Measurements from ENCODE around the gene SLCO1C1. TPM values are rescaled to one million over a fixed set of nuclear protein-coding genes. Genes with fewer than 3 reads are reported as not detected.

The SLCO1C1 gene
- total and polyA plus RNA-seq, 2 donors (not counting 1 experiment from before 2014, with no cell fraction given) = not detected

GRCh38 chr12:20800160-20800559, 105.0 kb downstream of the SLCO1C1 start:
- Histone ChIP-seq H3K27me3 (replicated peaks in 1 of 4; ENCODE audit: control extremely low read depth in 1 of 4, control insufficient read depth in 3 of 4, insufficient read depth in 4 of 4, low read length in 3 of 4) (no peaks in the 10 kb centered on the region), H3K4me3 (ENCODE audit: control extremely low read depth in 1 of 5, extremely low read depth in 1 of 5, insufficient read depth in 1 of 5, low read depth in 2 of 5, low read length in 4 of 5) (no peak overlapping the region), H4K20me1 (ENCODE audit: control insufficient read depth, insufficient read depth, low read length, poor library complexity, severe bottlenecking) (no peaks in the 10 kb centered on the region), H2AFZ (ENCODE audit: insufficient read depth, low read depth, low read length, poor library complexity, severe bottlenecking) (no peak overlapping the region), H3K9me3 (ENCODE audit: control extremely low read depth in 1 of 3, control insufficient read depth in 2 of 3, insufficient read depth in 1 of 3, low read length in 2 of 3) (no peaks in the 10 kb centered on the region), H3K36me3 (replicated peaks in 1 of 2; ENCODE audit: control extremely low read depth in 1 of 2, control insufficient read depth in 1 of 2, extremely low read depth in 1 of 2, insufficient read depth in 2 of 2, low read length in 1 of 2) (no peaks in the 10 kb centered on the region), H3K4me2 (replicated peaks; ENCODE audit: low read depth, low read length, poor library complexity, severe bottlenecking) (no peak overlapping the region), H3K27ac (ENCODE audit: low read length in 2 of 2) (no peak overlapping the region), H3K79me2 (ENCODE audit: control insufficient read depth, insufficient read depth, low read length) (no peaks in the 10 kb centered on the region), H3K9ac (ENCODE audit: low read length) (no peak overlapping the region), H3K4me1 (ENCODE audit: control insufficient read depth in 2 of 2, insufficient read depth in 2 of 2, low read length in 2 of 2) (no peaks in the 10 kb centered on the region)
- Mint-ChIP-seq H3K9me3 (ENCODE audit: insufficient read depth) (no peaks in the 10 kb centered on the region), H3K4me3 (no peak overlapping the region), H3K27me3 (no peaks in the 10 kb centered on the region), H3K27ac (no peak overlapping the region), H3K4me1 (no peaks in the 10 kb centered on the region)
- no peak for ATAC-seq (ENCODE audit: low read depth)
- no CpG with 5 or more reads among the region's 1 CpG for WGBS (ENCODE audit: insufficient coverage)
- intact Hi-C loops (cut with micrococcal nuclease) = no loop called here
- no peak for TF ChIP-seq CTCF (IDR thresholded peaks at IDR 0.05)
- TF ChIP-seq EZH2 (IDR thresholded peaks at IDR 0.05; ENCODE audit: borderline replicate concordance, insufficient read depth, low read depth, low read length, poor library complexity, severe bottlenecking) = no peak
- ChIA-PET CTCF (no interaction called here), POLR2A (no interaction called here)
- no peak for DNase-seq

GRCh38 chr12:20801035-20801434, 105.9 kb downstream of the SLCO1C1 start:
- Histone ChIP-seq H3K36me3 (replicated peaks in 1 of 2; ENCODE audit: control extremely low read depth in 1 of 2, control insufficient read depth in 1 of 2, extremely low read depth in 1 of 2, insufficient read depth in 2 of 2, low read length in 1 of 2) (no peaks in the 10 kb centered on the region), H3K4me1 (ENCODE audit: control insufficient read depth in 2 of 2, insufficient read depth in 2 of 2, low read length in 2 of 2) (no peaks in the 10 kb centered on the region), H3K27ac (ENCODE audit: low read length in 2 of 2) (no peak overlapping the region), H3K27me3 (replicated peaks in 1 of 4; ENCODE audit: control extremely low read depth in 1 of 4, control insufficient read depth in 3 of 4, insufficient read depth in 4 of 4, low read length in 3 of 4) (no peaks in the 10 kb centered on the region), H2AFZ (ENCODE audit: insufficient read depth, low read depth, low read length, poor library complexity, severe bottlenecking) (no peak overlapping the region), H3K9me3 (ENCODE audit: control extremely low read depth in 1 of 3, control insufficient read depth in 2 of 3, insufficient read depth in 1 of 3, low read length in 2 of 3) (peaks cover 0 to under 1% (median 0%) of the 10 kb centered on the region in 3 donors), H3K4me2 (replicated peaks; ENCODE audit: low read depth, low read length, poor library complexity, severe bottlenecking) (no peak overlapping the region), H3K9ac (ENCODE audit: low read length) (no peak overlapping the region), H3K4me3 (ENCODE audit: control extremely low read depth in 1 of 5, extremely low read depth in 1 of 5, insufficient read depth in 1 of 5, low read depth in 2 of 5, low read length in 4 of 5) (no peak overlapping the region), H4K20me1 (ENCODE audit: control insufficient read depth, insufficient read depth, low read length, poor library complexity, severe bottlenecking) (no peaks in the 10 kb centered on the region), H3K79me2 (ENCODE audit: control insufficient read depth, insufficient read depth, low read length) (no peaks in the 10 kb centered on the region)
- no peak overlapping the region for H3K4me3 Mint-ChIP-seq
- no peak overlapping the region for H3K27ac Mint-ChIP-seq
- H3K9me3 Mint-ChIP-seq (ENCODE audit: insufficient read depth) = no peaks in the 10 kb centered on the region
- intact Hi-C loops (cut with micrococcal nuclease) = no loop called here
- ChIA-PET POLR2A (no interaction called here), CTCF (no interaction called here)
- H3K4me1 Mint-ChIP-seq = no peaks in the 10 kb centered on the region
- TF ChIP-seq CTCF (IDR thresholded peaks at IDR 0.05) (no peak), EZH2 (IDR thresholded peaks at IDR 0.05; ENCODE audit: borderline replicate concordance, insufficient read depth, low read depth, low read length, poor library complexity, severe bottlenecking) (no peak)
- H3K27me3 Mint-ChIP-seq = no peaks in the 10 kb centered on the region
- DNase-seq = no peak
- no peak for ATAC-seq (ENCODE audit: low read depth)

Other genes with a start within 250 kb of the SLCO1C1 start
- gene SLCO1B3, start 115.4 kb downstream of the SLCO1C1 start, total RNA-seq = not detected in 2 replicates
- not detected in 2 replicates for gene SLCO1B3, start 115.4 kb downstream of the SLCO1C1 start, polyA plus RNA-seq

Measured in B cell (primary cell).